Vagina (tissue), 2 donors: Measurements from ENCODE around the gene OPN1SW.

ENCODE experiments used
- CTCF ChIP-seq, 3 experiments: fragments of 450-650 bp in 2 of 3; fragments of 200-600 bp in 1 of 3; sonication (generic) in 1 of 3; IDR thresholded peaks; one replicate each; pipeline ENCODE4 v1.5.1; 2017 to 2019; ENCODE audit warnings: antibody characterized with exemption in 3 of 3, mild to moderate bottlenecking in 2 of 3, moderate library complexity in 2 of 3
- POLR2AphosphoS5 ChIP-seq, 2 donors: sonication (generic); formaldehyde crosslinking; IDR thresholded peaks; one replicate each; pipeline ENCODE4 v1.9.0; 2017; ENCODE audit warnings: antibody characterized with exemption in 2 of 2, mild to moderate bottlenecking in 2 of 2, low read depth in 1 of 2; ENCODE audit not compliant: insufficient read depth in 1 of 2

DNA sequence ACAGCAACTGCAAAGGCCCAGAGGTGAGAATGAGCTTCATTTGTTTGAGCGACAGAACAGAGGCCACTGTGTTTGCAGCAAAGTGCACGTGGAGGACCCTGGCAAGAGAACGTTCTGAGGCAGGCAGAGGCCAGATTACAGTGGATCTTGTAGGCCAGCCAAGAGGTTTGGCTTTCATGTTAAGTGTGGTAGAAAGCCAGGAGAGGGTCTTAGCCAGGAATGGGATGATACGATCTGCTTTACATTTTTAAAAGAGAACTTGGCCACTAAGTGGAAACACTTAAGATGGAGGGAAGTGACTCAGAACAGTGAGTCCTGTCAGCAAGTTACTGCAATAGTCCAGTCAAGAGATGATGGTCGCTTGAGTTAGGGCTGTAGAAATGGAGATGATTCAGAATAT lies 20.7 kb upstream of the OPN1SW start:
- TF ChIP-seq CTCF (IDR thresholded peaks at IDR 0.05) (no peak), POLR2AphosphoS5 (IDR thresholded peaks at IDR 0.05; ENCODE audit: insufficient read depth in 1 of 2, low read depth in 1 of 2) (no peak)
